NCI-H1436 (cell line): ENCODE measurements around the gene SLC1A7.

Experiments
- DNase-seq: peaks from one replicate; lab custom pipeline; 2025; lab: John Stamatoyannopoulos, UW

Gene SLC1A7

DNA sequence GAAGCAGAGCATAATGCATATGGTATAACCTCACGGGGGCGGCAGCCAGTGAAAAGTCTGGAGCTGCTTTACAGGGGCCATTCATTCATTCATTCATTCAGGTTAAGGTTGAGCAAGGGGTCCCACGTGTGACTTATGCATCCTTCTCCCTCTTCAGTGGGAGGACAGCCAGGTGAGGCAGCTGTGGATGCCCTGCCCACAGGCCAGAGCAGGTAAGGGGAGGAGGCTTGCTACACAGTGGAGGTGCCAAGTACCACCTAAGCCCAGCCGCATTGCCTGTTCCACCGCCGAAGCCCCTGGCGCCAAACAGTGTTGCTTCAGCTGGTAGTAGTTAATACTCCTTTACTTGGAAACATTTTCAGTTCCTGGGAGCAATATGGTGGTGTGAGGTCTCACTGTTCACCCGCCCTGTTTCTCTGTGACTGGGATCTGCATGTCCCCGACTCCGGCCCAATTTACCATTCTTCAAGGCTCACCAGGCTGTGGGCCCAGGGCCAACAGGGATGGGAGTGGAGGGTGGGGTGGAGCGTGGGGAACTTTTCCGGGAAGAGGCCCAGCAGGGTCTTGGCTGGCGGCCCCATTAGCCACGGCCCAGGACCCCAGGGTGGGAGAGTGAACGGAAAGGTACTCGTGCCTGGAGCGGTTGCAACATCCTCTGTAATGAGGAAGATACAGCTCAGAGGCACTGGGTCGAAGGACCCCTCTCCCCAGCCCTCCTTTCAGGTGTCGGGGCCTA is 81.1 kb downstream of the SLC1A7 start:
- no peak for DNase-seq

DNA sequence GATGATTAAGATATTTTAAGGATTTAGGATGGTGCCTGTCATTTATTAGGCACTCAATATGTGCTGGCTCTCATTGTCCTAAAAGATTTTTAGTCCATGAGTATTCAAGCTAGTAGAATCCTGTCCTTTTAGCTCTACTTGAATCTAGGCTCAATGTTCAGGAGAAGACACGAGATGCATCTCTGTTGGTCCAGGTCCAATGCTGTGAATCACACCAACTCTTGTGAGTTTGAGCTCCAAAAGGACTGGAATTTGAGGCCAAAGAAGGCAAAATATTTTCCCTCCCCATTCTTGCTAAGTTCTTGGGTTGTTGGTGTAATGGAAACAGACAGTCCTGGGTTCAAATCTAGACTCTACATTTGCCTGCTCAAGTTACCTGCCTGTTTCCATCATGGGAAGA is 81.9 kb downstream of the SLC1A7 start:
- DNase-seq, result no peak

DNA sequence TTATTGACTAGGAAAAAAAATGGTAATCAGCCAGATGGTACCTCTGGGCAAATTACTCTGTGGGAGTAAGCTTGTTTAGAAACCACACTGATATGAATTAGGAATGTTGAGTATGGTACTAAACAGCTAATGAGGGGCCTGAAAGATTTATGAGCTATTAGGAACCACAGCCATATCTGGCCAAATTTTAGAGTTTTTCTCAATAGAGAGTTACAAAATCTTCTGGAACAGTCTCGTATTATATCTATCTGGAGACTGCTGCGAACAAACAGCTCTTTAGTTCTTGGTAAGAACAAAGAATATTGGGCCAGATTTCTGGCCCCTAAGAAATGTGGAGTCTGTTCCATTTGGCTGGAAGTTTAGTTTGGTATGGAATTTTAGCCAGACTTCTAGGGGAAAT is 85.3 kb downstream of the SLC1A7 start:
- DNase-seq, result no peak

DNA sequence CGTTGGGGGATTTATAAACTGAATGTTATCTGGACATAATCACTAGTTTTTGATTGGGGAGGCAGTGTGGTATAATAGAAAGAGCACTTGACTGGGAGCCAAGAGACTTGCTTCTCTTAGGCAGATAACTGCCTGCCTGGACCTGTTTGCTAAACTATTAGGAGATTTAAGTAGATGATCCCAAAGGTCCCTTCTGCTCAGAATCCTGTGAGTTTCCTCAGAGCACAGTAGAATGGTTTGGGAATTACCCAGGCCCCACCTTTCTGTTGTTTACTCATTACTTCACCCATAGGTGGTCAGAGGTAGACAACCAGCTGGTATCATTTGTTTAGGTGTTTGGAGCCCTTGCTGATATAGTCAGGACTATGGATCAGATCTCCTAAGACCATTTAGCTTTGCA is 90.8 kb downstream of the SLC1A7 start:
- no peak for DNase-seq

DNA sequence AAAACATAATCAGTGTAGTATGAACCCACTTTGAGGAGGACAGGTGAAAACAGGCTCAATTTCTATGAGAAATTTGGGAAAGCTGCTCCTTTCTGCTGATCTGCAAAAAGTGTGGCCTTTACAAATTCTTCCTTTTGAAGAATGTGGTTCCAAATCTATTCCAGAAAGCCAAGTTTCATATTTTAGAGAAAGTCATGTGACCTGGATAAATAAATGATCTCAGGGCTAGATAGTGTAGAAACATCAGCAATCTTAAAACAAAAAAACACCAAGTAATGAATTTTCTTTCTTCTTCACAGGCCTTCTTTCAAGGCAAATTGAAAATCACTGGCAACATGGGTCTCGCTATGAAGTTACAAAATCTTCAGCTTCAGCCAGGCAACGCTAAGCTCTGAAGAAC is 92.1 kb downstream of the SLC1A7 start:
- no peak for DNase-seq

DNA sequence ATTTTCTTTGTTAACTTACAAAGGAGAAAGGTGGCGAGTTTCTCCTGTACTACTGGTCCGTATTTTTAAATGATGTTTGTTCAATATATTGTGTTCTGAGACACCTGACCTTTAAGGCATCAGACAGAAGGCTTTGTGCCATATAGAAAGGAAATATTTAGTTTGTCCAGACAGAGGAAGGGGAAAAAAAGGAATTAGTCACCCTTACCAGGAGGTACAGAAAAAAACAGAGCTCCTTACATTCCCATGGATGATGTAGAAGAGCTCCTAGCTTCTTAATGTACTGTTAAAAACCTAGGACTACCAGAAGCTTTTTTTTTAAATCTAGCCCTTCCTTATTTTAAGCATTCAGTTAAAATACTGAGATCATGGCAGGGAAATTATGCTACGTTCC is 92.9 kb downstream of the SLC1A7 start:
- DNase-seq, result no peak

DNA sequence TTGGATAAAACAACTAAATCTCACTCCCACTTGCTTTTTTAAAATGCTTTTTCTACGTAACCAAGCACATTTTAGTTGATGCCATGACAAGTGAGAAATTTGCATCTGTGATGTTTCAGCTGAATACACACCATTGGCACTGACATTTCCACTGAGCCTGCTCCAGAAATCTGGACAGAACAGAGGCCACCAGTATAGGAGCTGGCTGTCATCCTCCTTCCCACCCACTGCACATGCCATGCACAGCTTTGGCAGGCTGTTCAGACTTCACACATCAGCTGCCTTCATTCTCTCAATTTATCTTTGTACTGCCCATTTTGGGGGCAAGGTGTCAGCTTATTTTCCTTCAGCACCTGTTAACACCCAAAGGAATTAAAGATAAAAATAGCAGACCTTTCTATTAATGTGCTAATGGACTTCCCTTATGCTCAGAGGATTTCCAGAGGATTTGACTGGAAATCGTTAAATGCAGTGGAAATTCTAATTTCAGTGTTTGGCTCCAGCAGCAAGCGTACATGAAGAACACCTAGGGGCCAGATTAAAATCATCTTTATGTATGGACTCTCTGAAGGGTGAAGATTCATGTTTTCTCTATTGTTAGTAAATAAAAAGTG is 93.4 kb downstream of the SLC1A7 start:
- DNase-seq, result no peak

DNA sequence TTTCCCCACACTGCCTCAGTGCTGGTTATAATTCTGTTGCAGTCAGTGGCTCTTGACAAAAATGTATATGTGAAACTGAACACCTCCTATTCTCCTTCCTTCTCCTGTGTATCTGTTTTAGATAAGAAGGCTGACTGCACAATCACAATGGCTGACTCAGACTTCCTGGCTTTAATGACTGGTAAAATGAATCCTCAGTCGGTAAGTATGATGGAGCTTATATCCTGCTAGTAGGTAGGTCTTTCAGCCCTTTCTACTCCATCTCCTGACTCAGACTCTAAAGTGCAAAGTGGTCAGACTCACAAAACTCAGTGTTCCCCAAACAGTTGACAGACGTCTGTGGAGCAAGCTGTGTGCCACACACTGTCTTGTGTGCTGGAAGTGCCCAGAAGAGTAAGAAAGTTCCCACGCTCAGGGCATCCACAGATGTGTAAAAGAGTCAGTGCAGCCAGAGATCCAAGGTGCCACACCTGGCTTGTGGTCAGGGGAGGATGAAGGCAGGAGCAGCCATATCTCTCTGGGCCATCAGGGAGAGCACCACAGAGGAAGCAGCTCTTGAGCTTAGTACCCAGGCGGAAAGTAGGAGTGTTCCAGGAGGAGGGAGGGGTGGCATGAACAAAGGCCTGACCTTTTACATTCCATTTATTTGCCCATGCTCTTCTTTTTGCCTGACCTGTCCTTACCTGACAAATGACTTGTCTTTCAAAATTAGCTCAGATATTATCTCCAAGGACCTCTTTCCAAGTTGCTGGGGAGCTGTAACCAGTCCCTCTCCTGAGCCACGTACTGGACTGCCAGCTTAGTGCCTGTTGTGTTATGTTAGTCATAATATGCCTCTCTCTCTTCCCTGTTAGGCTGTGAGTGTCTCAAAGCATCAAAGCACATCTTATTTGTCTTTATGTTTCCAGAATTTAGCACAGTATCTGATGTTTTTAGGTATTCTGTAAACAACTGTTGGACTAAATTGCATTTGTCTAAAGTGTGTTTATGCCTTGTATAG is 94.4 kb downstream of the SLC1A7 start:
- peak; percentile 30 for DNase-seq

DNA sequence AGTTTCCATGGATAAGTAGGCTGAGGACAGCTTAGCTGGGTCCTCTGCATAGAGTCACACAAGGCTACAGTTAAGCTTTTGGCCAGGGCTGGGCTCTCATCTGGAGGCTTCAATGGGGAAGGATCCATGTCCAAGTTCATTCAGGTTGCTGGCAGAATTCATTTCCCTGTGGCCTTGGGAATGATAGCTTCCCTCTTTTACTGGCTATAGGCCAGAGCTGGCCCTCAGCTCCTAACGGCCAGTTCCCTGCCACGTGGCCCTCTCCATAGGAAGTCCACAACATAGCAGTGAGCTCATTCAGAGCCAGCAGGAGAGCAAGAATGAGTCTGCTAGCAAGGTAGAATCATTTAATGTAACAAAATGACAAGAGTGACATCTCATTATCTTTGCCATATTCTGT is 95.5 kb downstream of the SLC1A7 start:
- DNase-seq, result no peak

DNA sequence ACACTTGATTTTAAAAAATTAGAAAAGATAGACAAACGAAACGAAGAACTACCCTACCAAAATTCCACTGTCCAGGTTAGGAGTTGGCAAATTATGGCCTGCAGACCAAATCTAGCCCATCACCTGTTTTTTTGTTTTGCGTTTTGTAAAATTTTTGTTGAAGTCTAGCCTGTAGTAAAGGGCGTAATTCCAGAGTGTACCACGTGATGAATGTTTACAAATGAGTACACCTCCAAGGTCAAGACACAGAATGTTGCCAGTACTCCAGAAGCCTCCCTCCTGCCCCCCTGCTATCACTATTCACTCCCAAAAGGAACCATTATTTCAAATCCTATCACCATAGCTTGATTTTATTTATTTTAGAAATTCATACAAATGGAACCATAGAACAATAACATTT is 97.5 kb downstream of the SLC1A7 start:
- no peak for DNase-seq

DNA sequence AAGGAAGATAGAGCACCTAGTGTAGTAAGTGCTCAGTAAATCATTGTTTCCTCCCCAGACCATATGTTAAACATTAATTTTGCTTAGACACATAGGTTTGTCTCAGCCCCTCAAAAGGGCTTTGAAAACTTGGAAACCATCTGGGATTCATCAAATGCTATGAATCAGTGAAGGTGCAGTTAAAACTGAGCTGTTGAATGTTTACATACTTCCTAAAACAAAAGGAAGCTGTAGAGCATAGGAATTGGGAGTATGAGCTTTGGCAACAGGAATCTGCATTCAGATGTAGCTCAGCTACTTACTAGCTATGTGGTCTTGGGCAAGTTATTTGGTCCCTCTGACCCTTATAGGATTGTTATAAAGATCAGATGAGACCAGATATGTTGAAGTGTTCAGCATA is 99.2 kb downstream of the SLC1A7 start:
- DNase-seq, result no peak

DNA sequence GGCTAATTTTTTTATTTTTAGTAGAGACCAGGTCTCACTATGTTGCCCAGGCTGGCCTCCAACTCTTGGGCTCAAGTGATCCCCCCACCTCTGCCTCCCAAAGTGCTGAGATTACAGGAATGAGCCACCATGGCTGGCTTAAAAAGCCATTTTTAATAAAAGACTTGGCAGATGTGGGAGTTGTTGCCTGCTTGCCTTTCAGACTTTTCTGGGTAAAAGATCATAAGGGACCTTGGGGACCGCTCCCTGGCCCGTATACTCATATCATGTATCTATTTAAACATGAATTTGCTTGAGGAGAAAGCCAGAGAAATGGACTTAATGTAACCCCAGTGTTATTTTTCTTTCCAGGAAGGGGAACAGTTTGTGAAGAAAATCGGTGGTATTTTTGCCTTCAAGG is 103.9 kb downstream of the SLC1A7 start:
- no peak for DNase-seq
